ENCODE measurements around the gene NECTIN2. TPM values are rescaled to one million over a fixed set of nuclear protein-coding genes. Genes with fewer than 3 reads are reported as not detected.

NECTIN2 gene
- total RNA-seq = 119 and 183 TPM in 2 replicates

DNA sequence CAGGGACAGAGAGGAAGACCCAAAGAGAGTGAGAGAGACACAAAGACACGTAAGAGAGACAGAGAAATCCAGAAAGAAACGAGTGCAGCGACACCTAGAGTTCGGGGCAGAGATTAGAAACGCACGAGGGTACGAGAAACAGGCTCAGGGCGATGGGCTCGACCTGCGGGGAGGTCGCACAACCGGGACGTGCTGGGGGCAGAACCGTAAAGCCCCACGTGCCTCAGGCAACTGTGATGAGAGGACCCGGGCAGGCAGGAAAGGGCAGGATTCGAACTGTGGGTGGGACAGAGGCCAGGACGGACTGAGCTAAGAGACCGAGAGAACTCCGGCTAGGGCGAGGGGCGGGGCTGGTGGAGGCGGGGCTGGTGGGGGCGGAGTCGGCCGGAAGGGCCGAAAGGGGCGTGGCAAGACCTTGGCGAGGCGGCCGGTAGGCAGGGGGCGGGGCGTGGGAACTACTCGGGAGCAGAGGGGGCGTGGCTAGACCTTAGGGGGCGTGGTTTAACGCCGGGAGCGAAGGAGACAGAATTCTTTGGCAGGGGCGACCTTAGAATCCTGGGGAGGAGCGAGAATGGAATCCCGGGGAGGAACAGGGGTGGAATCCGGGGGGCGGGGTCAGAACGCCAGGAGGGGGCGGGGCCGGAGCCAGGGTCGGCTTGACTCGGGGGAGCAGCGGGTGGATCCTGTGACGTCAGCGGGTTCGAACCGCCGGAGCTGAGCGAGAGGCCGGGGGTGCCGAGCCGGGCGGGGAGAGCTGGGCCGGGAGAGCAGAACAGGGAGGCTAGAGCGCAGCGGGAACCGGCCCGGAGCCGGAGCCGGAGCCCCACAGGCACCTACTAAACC lies at the start of gene NECTIN2:
Gene NECTIN2, plus strand, starts transcription at position 686 of the 843 bp plus-strand sequence. CDS start 229 bp downstream, outside the sequence.
- DNase-seq (ENCODE audit: low read depth) = peak; percentile 94

DNA sequence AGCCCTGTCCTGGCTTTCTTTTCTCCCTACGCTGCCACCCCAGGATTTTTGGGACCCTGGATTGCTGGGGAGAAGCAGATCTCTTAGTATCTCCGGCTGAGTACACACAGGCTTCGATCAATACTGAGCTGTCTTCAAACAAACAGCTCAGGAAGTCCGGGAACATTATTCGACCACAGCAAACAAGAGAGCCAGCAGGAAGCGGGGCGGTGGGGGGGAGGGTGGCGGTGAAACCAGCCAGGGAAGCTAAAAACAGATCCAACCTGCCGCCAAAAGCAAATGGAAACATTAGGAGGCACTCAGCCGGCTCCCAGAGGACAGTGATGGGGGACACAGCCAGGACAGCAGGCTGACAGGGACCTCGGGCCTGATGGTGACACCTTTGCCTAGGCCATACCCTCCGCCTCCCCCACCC lies 49.4 kb upstream of the NECTIN2 start:
- no peak for DNase-seq (ENCODE audit: low read depth)

DNA sequence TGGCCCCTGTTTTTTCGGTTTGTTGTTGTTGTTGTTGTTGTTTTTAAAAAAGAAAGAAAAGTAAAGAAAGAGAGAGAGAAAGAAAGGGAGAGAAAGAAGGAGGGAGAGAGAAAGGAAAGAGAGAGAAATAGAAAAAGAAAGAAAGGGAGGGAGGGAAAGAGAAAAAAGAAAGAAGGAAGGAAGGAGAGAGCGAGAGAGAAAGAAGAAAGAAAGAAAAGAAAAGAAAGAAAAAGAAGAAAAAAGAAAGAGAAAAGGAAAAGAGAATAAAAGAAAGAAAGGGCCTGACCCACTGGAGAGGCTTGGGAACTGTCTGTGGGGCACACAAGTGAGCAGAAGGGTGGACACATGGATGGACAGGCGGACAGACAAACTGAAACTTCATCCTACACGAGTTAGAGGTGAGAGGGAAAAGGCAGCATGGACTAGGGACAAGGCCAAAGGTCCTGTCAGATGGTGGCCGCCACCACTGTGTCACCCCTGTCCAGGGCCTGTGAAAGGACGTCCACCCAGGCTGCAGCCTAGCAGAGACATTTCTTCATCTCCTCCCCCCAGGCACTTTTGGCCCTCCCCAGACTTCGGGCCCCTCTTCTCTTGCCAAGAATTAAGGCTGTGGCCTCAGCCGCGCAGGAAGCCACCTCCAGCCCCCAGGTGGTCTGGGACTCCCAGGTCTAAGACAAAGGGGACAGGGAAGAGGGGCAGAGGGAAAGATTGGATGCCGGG lies 46.3 kb upstream of the NECTIN2 start:
- DNase-seq (ENCODE audit: low read depth) = no peak

DNA sequence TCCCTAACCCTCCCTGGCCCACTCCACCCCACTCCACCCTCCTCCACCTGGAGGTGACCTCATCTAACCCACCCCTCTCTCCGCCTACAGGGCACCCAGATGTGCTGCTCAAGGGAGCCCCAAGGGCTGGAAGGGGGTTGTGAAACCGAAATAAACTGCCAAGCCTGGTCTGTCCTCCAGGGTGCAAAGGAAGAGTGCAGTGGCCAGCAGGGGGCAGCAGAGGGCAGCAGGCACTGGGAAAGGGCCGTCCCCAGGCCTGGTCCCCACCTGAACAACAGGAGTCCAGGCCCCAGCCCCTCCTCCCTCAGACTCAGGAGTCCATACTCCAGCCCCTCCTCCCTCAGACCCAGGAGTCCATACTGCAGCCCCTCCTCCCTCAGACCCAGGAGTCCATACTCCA lies 45.6 kb upstream of the NECTIN2 start:
- DNase-seq (ENCODE audit: low read depth) = peak; percentile 54

DNA sequence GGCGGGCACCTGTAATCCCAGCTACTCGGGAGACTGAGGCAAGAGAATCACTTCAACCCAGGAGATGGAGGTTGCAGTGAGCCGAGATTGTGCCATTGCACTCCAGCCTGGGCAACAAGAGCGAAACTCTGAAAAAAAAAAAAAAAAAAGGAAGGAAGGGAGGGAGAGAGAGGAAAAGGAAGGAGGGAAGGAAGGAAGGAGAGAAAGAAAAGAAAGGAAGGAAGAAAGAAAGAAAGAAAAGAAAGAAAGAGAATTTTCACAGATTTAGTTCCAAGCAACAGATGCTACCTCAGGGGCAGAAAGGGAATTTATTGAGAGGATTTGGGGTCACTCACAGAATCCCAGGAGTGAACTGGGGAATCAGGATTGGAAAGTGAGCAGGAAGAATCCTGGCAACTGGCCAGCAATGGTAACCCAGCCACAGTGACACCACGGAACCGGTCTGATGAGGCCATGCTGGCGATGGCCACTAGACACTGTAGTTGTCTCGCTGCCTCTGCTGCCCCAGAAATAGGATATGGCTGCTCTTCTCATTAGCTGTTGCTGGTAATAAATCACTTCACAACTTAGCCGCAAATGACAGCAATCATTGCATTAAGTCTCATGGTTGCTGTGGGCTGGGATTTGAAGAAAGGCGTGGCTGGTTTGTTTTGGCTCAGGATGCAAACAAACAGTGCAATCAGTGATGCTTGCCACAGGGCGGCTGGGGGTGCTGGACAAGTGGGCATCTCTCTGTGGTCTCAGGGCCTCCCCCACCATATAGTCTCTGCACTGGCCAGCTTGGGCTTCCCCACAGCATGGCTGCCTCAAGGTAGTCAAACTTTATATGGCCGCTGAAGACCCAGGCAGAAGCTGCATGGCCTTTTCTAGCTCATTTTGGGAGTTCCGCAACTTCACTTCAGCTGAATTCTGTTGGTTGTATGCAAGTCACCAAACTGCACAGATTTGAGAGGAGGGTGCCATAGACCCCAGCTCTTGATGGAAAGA lies 42.4 kb upstream of the NECTIN2 start:
- DNase-seq (ENCODE audit: low read depth) = no peak

DNA sequence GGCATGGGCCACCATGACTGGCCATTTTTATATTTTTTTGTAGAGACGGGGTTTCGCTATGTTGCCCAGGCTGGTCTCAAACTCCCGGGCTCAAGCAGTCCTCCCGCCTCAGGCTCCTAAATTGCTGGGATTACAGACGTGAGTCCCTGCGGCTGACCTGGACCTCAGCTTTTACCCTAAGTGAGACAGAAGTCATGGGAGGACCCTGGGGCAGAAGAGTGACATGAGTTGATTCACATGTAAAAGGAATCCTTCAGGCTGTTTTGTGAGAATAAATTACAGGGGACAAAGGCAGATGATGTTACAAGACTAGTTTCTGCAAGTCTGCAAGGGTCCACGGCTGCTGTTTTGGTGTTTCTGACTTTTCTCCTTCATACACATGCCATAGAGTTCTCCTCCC lies 39.8 kb upstream of the NECTIN2 start:
- DNase-seq (ENCODE audit: low read depth) = no peak

DNA sequence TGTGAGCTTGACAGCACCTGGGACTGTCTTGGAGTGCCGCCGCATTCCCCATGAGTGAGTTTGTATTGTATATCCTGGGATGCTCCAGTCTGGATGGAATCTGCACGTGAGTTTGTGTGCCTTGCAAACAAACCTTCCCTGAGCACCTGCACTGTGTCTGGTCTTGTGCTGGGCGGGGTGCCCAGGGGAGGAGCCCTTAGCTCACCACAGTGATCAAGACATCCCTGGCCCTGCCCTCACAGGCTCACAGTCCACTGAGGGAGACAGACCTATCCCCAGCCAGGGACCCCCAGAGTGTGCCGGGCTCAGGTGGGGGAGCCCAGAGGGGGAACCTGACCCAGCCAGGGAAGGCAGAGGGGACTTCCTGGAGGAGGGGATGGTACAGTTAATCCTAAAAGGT lies 38.9 kb upstream of the NECTIN2 start:
- DNase-seq (ENCODE audit: low read depth) = no peak

DNA sequence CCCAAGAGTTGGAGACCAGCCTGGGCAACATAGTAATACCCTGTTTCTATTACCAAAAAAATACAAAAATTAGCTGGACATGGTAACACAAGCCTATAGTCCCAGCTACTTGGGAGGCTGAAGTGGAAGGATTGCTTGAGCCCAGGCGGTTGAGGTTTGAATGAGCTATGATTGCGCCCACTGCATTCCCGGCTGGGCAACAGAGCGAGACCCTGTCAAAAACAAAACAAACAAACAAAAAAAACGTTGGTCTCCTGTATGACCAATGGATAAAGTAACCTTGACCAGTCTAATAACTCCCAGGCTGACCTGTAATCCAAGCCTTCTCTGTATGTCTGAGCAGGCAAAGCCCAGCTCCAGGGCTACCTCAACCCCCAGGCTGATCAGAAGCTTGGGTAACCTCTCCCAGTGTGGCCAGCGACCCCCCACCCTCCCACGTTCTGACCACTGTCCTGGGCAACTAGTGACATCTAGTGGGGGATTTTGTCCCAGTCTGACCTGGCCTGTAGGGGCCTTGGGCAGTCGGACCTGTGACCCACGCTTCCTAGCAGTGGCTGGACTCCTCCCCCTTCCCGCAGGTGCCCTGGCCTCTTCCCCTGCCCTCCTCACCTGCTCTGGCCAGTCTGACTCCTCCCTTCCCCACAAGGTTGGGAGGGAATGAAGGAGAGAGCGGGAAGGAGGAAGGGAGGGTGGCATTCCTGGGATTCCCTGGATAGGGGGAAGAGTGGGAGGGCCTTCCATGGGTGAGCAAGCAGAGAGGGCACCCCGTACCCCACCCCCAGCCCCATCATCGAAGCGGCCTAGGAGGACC lies 38.2 kb upstream of the NECTIN2 start:
- peak; percentile 92 for DNase-seq (ENCODE audit: low read depth)

DNA sequence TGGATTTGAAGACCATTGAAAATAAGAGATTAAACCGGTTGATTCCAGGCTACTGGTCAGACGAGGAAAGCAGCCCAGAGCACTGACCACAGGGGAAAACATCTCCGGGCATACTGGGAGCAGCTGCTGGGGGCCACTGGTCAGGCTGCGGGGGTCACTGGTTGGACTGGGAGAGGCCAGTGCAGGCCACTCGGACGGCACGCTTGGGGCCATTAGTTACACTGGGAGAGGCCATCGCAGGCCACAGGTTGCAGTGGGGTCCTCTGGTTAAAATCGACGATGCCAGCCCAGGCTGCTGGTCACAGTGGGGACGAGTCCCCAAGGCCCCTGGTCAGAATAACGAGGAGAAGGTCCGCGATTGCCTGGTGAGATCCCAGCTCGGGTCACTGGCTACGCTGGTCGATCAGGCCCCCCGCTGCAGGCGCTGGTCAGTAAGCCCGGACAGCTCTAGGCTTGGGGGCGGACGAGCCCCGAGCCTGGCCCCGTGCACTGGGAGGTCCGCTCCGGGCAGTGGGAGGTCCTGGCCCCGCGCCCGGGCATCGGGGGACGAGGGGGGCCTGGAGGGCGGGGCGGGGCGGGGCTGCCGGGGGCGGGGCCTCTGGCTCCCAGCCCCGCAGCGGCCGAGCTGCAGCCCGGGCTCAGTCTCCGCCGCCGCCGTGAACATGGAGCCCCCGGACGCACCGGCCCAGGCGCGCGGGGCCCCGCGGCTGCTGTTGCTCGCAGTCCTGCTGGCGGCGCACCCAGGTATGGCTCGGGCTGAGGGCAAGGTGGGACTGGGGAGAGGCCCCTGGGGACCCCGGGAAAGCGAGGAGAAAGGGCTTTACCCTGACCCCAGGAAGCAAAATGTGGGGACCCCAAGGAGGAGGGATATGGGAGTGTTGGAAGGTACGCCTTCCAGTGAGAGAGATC lies 37.4 kb upstream of the NECTIN2 start, which contains the start of gene BCAM:
Gene BCAM, plus strand, starts transcription at position 641 of the 909 bp plus-strand sequence. Its CDS starts 22 bp downstream, at position 663.
- no peak for DNase-seq (ENCODE audit: low read depth)

DNA sequence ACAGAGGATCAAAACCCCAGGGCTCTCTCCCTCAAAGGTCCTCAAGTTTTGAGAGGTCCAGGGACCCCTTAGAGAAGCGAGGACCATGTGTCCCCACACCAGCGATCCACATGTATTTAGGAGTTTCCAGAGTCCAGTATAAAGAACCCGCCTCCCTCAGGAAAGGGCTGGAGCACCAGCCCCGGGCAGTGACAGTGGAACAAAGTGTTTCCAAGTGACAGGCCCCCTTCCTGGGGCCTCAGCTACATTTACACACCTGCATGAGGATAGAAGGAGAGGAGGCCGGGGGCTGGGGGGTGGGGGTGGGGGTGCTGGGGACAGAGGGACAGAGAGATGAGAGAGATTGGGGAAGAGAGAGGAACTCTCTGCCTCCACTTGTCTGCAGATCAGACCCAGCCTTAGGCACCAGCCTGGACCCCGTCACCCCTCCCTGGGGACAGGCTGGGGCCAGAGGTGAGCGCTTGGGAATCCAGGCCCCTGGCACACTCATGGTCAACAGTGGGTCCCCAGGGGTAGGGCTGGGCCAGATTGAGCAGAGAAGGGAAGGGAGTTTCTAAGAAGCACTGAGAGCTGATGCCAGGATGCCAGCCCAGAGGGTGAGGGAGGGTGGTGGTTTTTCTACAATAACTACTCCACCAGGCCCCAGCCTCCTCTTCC lies 36.4 kb upstream of the NECTIN2 start:
- no peak for DNase-seq (ENCODE audit: low read depth)

DNA sequence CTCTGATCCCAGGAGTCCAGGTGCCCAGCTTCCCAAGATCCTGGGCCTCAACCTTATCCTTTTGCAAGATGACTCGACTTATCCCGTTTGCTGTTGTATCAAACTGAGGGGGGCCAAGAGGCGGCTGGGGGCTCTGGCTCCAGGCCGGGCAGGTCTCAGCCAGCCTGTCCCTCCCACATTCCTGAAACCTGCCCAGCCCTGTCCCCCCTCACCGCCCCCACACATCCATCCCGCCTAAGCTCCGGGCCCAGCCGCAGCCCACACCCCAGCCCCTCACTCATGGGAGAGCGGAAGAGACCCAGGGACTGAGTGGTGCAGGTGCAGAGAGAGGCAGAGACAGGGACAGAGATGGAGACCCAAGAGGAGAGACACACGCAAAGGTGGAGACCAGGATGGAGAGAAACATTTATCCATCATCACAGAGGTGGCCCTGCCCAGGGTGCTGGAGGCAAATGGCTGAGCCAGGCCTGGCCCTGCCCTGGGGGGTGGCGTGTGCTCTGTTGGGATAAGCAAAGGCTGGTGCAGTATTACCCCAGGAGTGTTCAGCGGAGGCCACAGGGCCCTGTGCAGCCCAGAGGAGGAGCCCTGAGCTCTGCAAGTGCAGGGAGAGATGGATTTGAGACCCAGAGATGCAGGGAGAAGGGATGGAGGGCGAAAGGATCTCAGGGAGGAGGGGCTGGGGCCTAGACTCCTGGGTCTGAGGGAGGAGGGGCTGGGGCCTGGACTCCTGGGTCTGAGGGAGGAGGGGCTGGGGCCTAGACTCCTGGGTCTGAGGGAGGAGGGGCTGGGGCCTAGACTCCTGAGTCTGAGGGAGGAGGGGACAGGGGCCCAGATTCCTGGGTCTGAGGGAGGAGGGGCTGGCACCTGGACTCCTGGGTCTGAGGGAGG lies 35.6 kb upstream of the NECTIN2 start:
- DNase-seq (ENCODE audit: low read depth) = no peak

DNA sequence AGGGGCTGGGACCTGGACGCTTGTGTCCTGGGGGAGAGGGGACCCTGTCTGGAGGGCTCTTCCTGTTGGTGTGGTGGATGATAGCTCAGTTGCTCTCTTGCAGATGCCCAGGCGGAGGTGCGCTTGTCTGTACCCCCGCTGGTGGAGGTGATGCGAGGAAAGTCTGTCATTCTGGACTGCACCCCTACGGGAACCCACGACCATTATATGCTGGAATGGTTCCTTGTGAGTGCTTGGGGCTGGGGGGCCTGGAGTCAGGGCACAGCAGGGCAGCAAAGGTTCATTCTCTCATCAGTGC lies 35.0 kb upstream of the NECTIN2 start:
- no peak for DNase-seq (ENCODE audit: low read depth)

DNA sequence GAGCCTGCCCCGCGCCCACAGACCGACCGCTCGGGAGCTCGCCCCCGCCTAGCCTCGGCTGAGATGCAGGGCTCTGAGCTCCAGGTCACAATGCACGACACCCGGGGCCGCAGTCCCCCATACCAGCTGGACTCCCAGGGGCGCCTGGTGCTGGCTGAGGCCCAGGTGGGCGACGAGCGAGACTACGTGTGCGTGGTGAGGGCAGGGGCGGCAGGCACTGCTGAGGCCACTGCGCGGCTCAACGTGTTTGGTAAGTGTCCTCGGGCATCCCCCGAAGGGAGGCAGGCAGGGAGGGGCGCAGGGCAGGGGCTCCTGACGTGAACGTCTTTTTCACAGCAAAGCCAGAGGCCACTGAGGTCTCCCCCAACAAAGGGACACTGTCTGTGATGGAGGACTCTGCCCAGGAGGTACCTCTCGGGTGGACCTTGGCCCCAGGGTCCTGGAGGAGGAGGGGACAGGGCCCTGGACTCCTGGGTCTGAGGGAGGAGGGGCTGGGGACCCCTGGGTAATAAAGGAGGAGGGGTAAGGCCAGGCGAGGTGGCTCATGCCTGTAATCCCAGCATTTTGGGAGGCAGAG lies 33.9 kb upstream of the NECTIN2 start:
- DNase-seq (ENCODE audit: low read depth) = no peak

DNA sequence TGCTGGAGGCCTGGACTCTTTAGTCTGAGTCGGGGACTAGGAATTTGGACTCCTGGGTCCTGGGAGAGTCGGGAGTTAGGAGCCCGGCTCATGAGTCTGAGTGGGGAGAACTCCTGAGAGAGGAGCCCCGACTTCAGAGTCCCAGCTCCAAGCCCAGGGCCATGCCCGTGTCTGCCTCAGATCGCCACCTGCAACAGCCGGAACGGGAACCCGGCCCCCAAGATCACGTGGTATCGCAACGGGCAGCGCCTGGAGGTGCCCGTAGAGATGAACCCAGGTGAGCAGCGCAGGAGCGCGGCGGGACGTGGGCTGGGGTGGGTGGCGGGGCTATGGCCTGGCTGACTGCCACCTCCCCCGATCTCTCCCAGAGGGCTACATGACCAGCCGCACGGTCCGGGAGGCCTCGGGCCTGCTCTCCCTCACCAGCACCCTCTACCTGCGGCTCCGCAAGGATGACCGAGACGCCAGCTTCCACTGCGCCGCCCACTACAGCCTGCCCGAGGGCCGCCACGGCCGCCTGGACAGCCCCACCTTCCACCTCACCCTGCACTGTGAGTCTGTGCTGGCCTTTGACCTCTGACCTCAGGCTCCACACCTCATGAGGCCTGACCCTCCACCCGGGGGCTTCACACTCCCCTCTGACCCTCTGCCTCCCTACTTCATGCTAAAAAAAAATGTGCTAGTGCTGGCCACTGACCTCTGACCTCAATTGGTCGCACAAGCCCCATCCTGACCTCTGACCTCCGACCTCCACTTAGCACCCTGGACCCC lies 32.8 kb upstream of the NECTIN2 start:
- no peak for DNase-seq (ENCODE audit: low read depth)

DNA sequence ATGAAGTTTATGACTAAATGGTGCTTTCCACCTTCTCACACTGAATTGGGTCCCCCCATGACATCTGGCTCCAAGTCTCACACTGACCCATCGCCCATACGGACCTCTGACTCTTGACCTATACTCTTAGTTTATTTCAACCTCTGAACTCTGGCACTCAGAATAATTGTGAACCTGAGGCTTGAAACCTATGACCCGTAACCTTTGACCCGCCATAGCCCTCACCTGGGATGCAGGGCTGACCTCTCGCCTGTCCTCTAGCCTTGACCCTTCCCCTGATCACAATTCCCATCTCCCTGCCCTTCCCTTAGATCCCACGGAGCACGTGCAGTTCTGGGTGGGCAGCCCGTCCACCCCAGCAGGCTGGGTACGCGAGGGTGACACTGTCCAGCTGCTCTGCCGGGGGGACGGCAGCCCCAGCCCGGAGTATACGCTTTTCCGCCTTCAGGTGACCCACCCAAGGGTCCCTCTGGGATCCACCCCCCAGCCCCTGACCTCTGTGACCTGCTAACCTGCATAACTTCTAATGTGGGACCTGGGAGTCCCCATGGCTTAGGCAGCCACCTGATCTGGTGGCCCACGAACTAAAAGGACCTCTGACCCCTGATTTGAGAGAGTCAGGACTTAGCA lies 32.1 kb upstream of the NECTIN2 start:
- no peak for DNase-seq (ENCODE audit: low read depth)

DNA sequence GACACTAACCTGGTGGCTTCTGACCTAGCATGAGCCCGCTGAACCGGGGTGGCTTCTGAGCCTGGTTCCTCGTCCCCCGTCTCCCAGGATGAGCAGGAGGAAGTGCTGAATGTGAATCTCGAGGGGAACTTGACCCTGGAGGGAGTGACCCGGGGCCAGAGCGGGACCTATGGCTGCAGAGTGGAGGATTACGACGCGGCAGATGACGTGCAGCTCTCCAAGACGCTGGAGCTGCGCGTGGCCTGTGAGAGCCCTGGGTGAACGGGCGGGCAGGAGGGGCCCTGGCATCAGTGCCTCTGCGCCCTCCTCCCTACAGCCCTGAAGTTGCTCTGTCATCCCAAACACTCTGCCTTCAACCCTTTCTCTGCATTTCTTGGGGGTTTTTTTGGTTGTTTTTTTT lies 31.6 kb upstream of the NECTIN2 start:
- DNase-seq (ENCODE audit: low read depth) = no peak

DNA sequence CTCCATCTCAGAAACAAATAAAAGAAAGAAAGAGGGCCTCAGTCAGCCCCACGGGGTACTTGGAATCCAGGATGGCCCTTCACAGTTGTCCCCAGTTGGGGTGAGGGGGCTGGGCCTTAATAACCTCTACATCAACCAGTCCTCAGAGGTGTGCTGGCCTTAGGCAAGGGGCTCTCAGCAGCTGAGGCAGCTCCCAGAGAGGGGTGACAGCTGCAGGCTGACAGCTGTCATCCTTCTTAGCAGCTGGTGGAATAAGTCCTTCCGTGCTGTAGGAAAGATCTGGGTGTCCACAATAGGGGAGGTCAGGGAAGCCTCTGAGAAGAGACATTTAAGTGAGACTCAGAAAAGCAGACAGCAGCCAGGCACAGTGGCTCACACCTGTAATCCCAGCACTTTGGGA lies 29.8 kb upstream of the NECTIN2 start:
- no peak for DNase-seq (ENCODE audit: low read depth)

All from renal cortical epithelial cell (primary cell).